Stimulated activated naive CD8-positive, alpha-beta T cell treated with anti-CD3 and anti-CD28 coated beads, Interleukin-15, Interleukin-2, amounts not matched to agents 100 U/mL and 50 U/mL, for 24 hours (primary cell): ENCODE results near the gene YEATS4.

Experiments
- ATAC-seq: fragments of 150-1000 bp; cut with Tn5 transposase; one replicate; pipeline ENCODE4 v1.10.0; 2021
- DNase-seq: peaks from one replicate; pipeline ENCODE4 v3.0.0; 2021

Gene YEATS4

DNA sequence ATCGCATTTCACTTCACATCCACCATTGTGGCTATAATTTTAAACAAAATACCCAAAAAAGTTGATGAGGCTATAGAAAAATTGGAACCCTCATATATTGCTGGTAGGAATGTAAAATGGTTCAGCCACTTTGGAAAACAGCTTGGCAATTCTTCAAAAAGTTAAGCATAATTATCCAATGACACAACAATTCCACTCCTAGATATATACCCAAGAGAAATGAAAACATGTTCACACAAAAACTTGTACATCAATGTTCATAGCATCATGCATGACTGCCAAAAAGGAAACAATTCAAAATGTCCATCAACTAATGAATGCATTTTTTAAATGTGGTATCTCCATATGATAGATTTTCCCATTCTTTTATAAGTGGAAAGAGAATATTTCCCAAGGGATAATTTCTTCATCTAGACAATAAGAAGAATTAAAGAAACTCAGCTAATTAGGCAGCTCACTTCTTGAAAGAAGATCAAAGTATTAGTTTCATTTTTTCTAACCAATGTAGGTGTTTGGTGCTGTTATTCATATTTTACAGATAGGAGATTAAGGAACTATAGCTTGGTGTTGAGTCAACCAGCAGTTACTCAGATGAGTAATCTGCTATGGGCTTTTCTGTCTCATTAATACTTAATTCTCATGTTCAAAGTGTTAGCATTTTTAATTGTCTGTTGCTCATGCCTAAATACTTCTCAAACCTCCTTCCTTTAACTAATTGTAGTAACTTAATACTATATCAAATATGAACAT, 32.8 kb downstream of the YEATS4 start:
- ATAC-seq, result peak; percentile 59

DNA sequence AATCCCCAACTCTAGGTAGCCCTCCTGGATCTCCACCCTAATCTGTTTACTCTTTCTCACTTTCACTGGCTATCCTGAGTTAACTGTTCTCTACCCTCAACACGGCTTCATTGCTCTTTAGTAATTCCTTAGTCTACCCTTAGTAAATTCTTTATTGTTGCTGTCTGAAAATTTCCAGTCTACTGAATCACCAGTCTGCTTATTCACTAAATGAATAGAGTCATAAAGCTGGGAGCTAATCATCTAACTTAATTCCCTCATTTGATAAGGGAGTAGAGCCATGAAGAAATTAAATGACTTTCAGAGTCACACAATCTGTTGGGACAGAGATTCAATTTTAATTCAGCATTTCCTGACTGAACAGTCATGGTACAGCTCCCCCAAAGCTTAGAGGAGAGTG, 36.5 kb downstream of the YEATS4 start:
- DNase-seq (no peak), ATAC-seq (no peak)

More for the DNA sequence above, 32.8 kb downstream of the YEATS4 start:
- no peak for DNase-seq

DNA sequence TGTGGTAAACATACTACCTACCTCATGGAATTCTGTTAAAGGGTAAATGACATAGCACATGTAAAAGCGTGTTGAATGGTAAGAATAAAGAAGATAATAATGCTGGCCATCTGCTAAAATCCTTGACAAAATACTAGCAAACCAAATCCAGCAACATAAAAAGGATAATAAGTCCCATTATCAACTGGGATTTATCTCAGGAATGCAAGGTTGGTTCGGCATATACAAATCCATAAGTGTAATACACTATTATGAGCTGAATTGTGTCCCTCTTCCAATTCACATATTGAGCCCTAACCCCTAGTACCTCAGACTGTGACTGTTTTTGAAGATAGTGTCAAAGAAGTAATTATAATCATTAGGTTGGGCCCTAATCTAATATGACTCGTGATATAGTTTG, 37.4 kb downstream of the YEATS4 start:
- DNase-seq (no peak), ATAC-seq (no peak)

DNA sequence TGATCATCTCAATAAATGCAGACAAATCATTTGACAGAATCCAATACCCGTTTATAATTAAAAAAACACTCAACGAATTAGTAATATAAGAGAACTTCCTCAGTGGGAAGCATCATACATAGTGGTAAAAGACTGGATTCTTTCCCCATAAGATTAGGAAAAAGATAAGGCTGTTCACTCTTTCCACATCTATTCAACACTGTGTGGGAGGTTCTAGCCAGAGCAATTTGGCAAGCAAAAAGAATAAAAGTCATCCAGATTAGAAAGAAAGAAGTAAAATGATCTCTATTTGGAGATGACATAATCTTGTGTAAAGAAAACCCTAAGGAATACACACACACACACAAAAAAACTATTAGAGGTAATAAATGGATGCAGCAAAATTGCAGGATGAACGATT, 38.4 kb downstream of the YEATS4 start:
- DNase-seq, result no peak
- ATAC-seq, result no peak

DNA sequence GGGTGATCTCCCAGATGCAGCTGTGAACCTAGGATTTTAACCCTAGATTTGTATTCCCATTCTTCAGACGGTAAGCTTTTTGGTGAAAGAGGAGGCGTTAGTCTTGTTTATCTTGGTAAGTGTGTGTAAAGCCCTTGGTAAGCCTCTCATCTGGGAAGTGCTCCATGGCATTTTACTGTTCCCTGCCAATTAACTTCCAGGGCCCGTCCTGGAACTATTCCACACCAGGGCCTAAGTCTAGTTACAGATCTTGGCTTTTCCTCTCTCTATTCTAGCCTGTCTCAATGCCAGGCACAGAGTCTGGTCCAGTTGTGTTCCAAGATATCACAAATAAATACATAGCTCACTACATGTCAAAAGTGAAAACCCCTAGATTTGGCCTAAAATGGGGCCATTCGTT, 42.4 kb downstream of the YEATS4 start:
- DNase-seq, result no peak

DNA sequence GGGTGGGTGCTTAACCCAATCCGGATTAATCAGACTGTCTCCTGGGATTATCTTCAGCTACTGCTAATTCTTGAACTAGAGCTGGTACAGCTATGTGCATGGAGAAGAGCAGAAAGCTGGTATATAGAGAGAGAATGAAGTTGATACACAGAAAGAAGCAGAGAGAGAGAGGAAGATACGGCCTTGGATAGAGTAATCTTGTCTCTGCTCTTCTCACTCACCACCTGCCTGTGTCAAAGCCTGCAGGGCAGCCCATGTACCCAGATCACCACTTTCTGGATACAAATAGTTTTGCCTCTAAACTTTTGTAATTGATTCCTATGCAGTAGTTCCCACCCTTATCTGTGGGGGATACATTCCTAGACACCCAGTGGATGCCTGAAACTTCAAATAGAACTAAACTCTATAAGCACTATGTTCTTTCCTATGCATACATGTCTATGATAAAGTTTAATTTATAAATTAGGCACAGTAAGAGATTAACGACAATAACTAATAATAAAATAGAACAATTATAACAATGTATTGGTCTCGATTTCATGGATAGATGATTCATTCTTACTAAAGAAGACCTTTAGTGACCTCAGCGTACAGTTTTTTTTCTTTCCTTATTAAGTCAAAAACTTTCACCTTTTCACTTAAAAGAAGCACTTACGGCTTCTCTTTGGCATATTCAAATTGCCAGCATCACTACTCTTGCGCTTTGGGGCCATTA, 45.5 kb downstream of the YEATS4 start:
- DNase-seq (no peak), ATAC-seq (no peak)

More for the DNA sequence above, 42.4 kb downstream of the YEATS4 start:
- no peak for ATAC-seq

DNA sequence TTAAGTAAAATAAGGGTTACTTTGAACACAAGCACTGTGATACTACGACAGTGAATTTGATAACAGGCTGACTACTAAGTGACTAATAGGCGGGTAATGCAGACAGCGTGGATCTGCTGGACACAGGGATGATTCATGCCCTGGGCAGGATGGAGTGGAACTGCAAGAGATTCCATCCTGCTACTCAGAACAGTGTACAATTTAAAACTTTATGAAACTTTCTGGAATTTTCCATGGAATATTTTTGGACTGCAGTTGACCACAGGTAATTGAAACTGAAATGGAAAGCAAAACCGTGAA, 46.0 kb downstream of the YEATS4 start:
- ATAC-seq, result no peak

DNA sequence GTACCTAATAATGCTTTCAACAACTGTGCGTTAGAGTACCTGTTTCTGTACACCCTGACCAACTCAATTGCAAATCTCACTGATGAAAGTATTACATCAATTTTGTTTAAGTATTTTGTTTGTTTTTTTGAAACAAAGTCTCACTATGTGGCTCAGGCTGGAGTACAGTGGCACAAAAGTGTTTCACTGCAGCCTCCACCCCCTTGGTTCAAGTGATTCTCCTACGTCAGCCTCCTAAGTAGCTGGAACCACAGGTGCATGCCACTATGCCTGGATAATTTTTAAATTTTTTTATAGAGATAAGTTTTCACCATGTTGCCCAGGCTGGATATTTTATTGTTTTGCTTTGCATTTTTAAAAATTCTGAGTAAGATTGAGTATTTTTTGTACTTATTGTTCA, 46.7 kb downstream of the YEATS4 start:
- ATAC-seq (no peak), DNase-seq (no peak)

More for the DNA sequence above, 46.0 kb downstream of the YEATS4 start:
- no peak for DNase-seq

DNA sequence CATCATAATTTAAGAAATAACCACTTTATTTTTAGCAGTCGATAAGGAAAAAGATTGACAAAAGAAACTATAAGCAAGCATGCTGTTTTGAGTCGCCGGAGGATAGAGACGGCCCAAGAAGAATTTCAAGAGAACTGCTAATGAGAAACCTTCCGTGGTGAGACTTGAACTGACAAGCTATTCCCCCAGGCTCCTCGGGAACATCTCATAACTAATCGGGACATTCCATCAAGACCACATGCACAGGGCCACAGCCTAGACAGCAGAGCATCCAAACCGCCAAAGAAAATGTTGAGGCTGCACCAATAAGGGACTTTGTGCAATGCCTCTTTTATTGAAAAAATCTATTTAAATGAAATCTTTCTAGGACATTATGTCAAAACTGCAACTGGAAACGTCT, 51.0 kb downstream of the YEATS4 start:
- DNase-seq, result no peak
- ATAC-seq, result no peak

DNA sequence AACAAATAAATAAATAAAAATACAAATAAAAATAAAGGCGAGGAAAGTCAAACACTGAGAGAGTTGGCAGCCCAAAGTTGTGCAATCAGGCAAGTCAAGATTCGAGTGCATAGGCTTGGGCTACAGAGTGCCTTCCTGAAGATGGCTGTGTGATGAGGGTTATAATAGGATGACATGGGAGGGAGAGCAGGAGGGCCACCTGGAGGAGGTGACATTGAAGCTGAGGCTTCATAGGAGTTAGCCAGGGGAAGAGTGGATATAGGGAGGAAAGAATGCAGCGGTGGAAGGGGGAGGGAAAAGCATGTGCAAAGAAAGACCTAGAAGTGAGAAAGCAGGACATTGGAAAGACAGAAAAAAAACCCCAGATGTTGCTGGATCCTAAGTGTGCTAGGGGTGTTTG, 53.1 kb downstream of the YEATS4 start:
- ATAC-seq, result no peak
- DNase-seq, result no peak

DNA sequence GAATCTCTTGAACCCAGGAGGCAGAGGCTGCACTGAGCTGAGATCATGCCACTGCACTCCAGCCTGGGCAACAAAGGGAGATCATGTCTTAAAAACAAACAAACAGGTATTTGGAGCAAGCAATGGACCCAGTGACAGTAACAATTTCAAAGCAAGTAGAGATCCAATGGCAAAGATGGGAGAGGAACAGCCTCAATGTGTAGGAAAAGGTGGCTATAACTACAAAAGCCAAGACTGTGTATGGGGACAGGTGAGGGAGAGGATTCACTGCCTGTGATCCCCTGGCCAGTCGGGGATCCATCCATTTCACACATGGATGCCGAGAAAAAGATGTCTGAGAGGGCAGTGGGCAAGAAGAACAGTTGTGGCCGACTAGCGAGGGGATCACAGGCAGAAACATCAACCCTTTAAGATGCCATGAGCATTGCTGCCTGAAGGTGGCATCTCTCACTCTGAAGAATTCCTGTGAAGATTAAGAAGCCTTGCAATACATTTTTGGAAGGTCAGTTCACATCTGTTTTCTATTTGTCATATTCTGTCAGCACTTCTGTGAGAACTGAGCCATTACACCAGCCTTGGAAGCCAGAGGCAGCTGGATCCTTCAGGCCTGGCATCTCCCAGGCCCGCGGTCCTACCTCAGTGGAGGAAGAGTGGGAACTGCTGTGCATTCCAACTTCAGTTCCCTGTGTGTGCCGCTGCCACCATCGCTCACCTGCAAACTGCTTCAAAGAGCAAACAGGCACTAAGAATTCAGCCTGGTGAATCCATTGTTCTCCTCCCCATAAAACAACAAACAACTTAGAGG, 56.1 kb downstream of the YEATS4 start:
- DNase-seq (no peak), ATAC-seq (no peak)

DNA sequence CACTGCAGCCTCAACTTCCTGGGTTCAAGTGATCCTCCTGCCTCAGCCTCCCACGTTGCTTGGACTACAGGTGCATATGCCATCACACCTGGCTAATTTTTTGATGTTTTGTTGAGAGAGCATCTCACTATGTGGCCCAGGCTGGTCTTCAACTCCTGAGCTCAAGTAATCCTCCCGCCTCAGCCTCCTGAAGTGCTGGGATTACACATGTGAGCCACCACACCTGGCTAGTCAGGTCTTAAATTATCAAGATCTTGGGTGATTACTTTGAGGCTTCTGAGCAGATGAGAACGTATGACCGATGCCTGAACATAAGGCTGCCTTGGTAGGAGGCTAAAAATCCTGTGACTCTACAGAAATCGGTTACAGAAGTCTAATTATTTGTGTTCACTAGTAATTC, 57.7 kb downstream of the YEATS4 start:
- DNase-seq (no peak), ATAC-seq (no peak)

DNA sequence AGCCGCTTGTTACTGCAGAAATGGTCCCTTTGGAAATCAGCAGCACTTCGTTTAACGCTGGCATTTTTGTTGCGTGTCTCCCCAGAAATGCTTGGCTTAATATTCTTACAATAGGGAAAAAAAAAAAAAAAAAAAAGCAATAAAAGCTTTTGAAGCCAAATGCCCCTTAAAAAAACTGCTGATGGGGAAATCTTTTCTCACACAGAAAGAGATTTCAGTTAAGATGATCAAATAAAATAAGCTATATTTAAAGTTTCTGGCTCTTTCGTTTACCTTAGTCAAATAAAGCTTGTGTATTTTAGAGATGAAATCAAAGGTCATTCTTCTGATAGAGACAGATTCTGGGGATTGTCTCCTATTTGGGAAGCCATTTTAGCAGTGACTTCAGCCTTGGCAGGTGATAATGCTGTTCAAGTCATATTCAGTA, 58.2 kb downstream of the YEATS4 start:
- DNase-seq, result no peak
- no peak for ATAC-seq

DNA sequence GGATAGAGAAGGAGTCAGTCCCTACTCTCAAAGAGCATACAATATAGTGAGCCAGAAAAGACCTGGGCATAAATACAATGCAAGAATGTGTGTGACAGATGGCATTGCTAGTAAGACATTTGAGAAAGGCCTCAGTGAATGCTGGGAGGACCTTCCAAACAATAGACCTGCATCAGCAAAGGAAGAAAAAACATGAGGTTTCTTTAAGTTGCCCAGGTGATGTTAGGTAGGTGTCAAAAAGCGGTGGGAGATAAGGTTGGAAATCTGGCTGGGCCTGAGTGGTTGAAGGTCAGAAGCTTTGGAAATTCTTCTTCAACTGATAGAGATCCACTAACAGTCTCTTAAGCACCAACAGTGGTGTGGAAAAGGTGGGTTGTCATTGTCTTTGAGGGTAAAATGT, 60.2 kb downstream of the YEATS4 start:
- ATAC-seq, result no peak

DNA sequence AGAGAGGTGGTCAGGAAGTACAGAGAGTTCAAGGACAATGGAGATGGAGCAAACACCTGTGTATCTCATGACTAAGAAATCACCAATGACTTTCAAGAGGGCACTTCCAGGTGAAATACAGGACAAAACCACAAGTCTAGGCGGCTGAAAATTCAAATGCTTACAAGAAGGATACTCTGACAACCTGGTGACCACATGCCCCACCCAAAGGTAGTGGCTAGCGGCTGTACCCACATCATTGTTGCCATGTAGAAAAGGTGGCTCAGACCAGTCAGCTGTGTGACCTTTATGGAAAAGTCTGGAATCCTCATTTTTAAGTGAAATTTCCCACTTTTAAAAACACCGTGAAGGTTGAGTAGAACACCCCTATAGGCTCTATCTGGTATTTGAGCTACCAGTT, 62.0 kb downstream of the YEATS4 start:
- DNase-seq, result no peak
- ATAC-seq, result no peak

More for the DNA sequence above, 60.2 kb downstream of the YEATS4 start:
- DNase-seq, result no peak

DNA sequence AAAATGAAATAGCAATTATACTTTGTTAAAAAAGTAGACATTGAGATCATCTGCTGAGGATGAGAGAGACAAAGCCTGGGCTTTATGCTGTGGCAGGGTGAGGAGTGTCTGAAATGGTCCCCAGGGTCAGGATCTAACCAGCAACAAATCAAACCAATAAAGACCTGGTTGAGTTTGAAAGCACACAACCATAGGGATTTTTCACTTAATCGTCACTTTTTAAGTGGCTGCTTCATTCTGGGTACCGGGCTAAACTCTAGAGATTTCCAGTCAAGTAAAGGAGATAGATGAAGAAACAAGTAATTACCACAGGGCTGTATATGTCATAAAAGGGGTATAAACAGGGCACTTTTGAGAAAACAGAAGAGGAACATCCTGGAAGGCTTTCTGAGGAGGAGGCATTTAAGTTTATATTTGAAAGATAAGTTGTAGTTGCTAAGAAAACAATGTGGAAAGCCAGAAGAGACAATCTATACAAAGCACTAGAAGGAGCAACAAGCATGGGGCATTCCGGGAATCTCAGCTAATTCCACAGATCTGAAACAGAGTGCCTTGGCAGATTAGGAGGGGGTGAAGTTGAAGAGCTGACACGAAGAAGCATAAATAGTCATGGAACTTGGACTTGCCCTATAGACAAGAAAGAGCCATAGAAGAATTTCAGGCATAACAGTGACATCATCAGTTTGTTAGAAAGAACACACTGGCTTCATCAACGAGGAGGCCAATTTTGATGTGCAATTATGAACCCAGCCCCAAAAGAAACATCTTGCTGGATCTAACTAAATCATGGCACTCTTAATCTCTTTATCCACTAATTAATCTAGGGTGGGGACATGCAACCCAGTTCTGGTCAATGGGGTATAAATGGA, 63.7 kb downstream of the YEATS4 start:
- no peak for DNase-seq

DNA sequence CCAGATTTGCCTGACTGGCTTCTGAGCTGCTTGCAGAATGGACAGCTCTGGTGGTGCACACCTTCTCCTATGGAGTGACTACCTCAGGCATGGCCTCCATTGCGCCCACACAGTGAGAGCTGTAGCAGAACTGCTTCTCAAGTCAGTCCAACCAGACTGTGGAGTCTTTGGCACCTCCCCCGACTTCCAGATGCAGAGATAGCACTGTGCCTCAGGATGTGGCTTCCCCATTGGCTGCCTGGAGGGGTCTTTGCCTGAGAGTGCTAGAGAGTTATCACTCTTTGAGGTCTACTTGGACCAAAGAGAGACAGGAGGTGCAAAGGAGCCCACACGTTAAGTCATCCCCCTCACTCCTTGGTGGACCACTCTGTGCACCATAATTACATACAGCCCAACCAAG, 65.9 kb downstream of the YEATS4 start:
- ATAC-seq (no peak), DNase-seq (no peak)

More for the DNA sequence above, 63.7 kb downstream of the YEATS4 start:
- no peak for ATAC-seq

DNA sequence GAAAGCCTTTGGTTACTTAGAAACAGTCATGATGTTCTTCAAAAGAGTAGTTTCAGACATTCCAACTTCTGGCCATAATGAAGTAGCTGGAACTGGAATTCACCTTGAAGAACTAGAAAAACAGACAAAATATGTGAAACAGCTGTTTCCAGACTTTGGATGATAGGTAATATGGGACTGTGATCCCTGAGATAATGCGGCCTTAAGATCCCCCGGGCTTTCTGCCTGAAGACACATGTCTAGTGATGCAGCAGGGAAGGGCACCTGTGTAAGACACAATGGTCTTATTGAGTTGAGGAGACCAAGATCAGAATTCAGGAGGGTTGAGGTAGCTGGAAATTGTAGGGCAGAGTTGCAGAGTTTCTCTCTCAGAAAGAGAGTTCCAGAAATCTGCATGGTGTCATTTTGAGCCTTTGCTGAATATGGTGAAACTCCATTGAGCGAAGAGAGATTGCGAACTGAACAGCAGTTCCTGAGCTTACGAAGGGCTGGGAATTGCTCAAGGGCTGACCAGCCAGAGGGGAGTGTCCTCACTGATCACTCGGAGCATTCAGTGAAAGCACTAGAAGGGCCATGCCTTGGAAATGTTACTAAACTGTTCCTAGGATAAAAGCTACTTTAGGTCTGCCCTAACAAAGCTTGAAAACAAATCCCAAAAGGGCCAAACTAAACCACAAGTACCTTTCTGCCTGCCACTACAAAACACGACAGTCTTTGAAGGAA, 69.0 kb downstream of the YEATS4 start:
- no peak for DNase-seq
- ATAC-seq, result no peak

DNA sequence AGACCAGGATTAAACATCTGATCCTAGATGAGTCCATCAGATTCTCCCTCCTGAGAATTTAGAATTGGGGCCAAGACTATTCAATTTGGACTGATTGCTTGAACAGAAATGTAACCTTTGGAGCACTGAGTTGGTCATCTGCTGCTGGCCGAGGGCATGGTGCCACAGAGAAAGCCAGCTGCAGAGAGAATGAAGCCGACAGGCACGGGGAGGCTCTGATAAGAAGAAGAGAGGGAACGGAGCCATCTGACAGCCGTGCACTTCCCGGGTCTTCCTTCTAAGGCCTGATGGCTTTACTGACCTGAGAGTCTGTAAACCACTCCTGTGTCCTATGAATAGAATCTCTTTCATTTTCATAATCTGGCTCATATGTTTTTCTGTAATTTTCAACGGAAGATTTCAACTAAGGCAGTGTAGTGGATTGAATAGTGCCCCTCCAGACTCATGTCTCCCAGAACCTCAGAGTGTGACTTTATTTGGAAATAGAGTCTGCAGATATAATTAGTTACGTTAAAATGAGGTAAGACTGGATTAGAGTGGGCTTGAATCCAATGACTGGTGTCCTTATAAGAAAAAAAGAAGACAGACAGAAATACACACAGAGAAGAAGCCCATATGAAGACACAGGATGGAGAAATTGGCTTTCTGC, 71.5 kb downstream of the YEATS4 start:
- ATAC-seq, result no peak
- no peak for DNase-seq

DNA sequence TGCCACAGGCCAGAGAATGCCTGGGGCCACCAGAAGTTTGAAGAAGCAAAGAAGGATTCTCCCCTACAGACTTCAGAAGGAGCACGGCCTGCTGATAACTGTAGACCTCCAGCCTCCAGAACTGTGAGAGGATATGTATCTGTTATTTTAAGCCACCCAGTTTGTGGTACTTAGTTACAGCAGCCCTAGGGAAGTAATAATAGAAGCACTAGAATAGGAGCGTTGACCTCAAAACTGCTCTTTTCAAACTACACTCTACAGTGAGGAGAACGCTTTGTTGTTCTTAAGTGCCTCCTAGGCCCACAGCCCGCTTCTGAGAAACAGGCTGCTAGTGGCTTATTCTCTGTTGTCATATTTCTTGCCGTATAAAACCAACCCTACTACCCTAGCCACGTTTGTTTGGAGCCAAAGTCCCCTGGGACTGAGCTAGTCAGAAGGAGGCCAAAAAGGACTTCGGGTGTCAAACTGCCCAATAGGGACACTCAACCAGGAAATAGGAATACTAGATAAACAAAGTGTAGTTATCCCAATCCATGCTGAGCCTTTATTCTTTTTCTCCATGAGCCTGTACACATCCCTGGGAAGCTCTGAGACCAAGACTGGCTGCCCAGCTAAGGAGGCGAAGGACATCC, 72.2 kb downstream of the YEATS4 start:
- DNase-seq, result no peak

More for the DNA sequence above, 72.2 kb downstream of the YEATS4 start:
- no peak for ATAC-seq
